Measurements from ENCODE around the gene SGIP1. TPM values are rescaled to one million over a fixed set of nuclear protein-coding genes. Genes with fewer than 3 reads are reported as not detected.

Gene SGIP1
- total RNA-seq, 3 donors from 2014 or later, result 3.1 to 6.6 (median 3.5) TPM

DNA sequence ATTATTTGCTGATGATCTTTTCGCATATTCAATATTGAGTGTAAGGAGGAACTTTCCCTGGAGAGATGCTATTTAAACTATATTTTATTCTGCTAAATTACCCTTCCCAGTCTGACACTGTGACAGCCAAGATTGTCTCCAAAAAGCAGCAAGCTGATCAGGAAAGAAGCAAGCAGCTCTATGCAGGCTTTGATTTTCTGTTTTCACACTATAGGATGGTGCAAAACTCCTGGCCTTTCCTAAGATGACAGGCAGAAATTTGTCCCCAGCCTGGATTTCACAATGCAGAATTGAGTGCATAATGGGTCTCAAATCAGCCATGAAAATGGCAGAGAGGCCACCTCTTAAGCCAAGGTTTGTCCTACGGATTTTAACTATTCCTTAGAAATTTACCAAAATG, 1.1 kb downstream of the SGIP1 start:
- H3K4me3 ChIP-seq, result no peak overlapping the region
- intact Hi-C loops (cut with DNase I; ENCODE audit: low total_unique reads), result no loop called here
- no peaks in the 10 kb centered on the region for H3K27me3 ChIP-seq
- no peaks in the 10 kb centered on the region for H3K36me3 ChIP-seq
- H3K27ac ChIP-seq, result no peak overlapping the region
- no peak for DNase-seq (ENCODE audit: low spot score in 2 of 2)
- TF ChIP-seq POLR2A (IDR thresholded peaks at IDR 0.05) (no peak), POLR2AphosphoS5 (IDR thresholded peaks at IDR 0.05) (no peak)
- TF ChIP-seq, protein P1, sequence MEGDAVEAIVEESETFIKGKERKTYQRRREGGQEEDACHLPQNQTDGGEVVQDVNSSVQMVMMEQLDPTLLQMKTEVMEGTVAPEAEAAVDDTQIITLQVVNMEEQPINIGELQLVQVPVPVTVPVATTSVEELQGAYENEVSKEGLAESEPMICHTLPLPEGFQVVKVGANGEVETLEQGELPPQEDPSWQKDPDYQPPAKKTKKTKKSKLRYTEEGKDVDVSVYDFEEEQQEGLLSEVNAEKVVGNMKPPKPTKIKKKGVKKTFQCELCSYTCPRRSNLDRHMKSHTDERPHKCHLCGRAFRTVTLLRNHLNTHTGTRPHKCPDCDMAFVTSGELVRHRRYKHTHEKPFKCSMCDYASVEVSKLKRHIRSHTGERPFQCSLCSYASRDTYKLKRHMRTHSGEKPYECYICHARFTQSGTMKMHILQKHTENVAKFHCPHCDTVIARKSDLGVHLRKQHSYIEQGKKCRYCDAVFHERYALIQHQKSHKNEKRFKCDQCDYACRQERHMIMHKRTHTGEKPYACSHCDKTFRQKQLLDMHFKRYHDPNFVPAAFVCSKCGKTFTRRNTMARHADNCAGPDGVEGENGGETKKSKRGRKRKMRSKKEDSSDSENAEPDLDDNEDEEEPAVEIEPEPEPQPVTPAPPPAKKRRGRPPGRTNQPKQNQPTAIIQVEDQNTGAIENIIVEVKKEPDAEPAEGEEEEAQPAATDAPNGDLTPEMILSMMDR (IDR thresholded peaks at IDR 0.05), result no peak
- H3K9me3 ChIP-seq, result no peaks in the 10 kb centered on the region
- no peaks in the 10 kb centered on the region for H3K4me1 ChIP-seq

- TF ChIP-seq POLR2AphosphoS5 (IDR thresholded peaks at IDR 0.05), result no peak
- TF ChIP-seq POLR2A (IDR thresholded peaks at IDR 0.05), result no peak
- TF ChIP-seq, protein P1 (IDR thresholded peaks at IDR 0.05), result no peak
- intact Hi-C loops (cut with DNase I; ENCODE audit: low total_unique reads), result no loop called here
- Histone ChIP-seq H3K27me3 (no peaks in the 10 kb centered on the region), H3K4me1 (no peaks in the 10 kb centered on the region), H3K4me3 (no peak overlapping the region), H3K27ac (no peak overlapping the region), H3K36me3 (no peaks in the 10 kb centered on the region), H3K9me3 (no peaks in the 10 kb centered on the region)
- no peak for DNase-seq (ENCODE audit: low spot score in 2 of 2)
Measured at GRCh38 chr1:66535853-66536252, 1.9 kb downstream of the SGIP1 start.

DNA sequence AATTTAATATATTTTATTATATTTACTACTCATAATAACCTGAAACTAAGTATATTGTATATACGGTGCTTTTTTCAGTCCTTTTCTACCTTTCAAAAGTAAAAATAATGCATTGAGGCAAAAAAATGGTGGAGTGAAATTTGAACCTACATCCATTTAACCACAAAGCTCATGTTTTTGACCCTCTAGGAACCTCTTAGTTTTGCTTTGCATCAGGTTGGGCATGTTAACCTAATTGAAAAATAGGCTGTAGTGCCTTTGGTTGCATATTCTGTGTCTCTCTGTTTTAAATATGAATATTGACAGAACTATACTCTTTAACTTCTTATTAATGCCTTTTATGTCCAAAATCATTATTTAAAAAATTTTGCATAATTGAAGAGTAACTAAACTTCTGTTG, 3.8 kb downstream of the SGIP1 start:
- DNase-seq (ENCODE audit: low spot score in 2 of 2), result no peak
- Histone ChIP-seq H3K9me3 (no peaks in the 10 kb centered on the region), H3K4me1 (no peaks in the 10 kb centered on the region), H3K27ac (no peak overlapping the region), H3K27me3 (no peaks in the 10 kb centered on the region), H3K36me3 (no peaks in the 10 kb centered on the region), H3K4me3 (no peak overlapping the region)
- intact Hi-C loops (cut with DNase I; ENCODE audit: low total_unique reads), result no loop called here
- TF ChIP-seq POLR2AphosphoS5 (IDR thresholded peaks at IDR 0.05), result no peak
- TF ChIP-seq, protein P1 (IDR thresholded peaks at IDR 0.05), result no peak

GRCh38 chr1:66539491-66539890, 5.5 kb downstream of the SGIP1 start:
- no peak for TF ChIP-seq POLR2A (IDR thresholded peaks at IDR 0.05)
- TF ChIP-seq, protein P1 (IDR thresholded peaks at IDR 0.05), result no peak
- TF ChIP-seq POLR2AphosphoS5 (IDR thresholded peaks at IDR 0.05), result no peak
- H3K9me3 ChIP-seq, result no peaks in the 10 kb centered on the region
- no peaks in the 10 kb centered on the region for H3K36me3 ChIP-seq
- H3K27ac ChIP-seq, result no peak overlapping the region
- intact Hi-C loops (cut with DNase I; ENCODE audit: low total_unique reads), result no loop called here
- H3K27me3 ChIP-seq, result no peaks in the 10 kb centered on the region
- H3K4me3 ChIP-seq, result no peak overlapping the region
- DNase-seq (ENCODE audit: low spot score in 2 of 2), result no peak
- no peaks in the 10 kb centered on the region for H3K4me1 ChIP-seq

DNA sequence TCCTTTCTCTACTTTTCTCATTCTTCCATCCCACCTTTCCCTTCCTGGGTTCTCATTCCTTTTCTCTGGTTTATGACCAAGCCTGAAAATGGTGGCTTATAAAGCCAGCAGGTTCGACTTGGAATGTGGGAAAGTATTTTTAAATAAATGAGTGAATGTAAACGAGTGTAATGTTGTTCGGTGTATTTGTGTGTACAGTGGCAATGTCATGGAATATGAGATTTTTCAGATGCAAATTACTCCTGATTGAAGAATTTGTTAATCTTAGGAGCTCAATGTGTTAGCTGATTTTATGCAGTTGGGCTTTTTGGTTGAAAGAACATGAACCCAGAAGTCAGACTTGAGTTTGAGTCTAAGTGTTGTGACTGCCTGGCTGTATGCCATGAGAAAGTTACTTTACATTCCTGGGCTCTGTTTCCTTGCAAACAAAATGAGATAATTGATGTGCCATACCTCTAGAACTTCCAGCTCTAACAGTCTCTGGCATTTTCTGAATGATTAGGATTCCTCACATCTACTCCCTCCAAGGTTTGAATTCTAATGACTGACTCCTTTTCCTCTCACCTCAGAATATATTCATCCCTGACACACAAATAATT, 6.6 kb downstream of the SGIP1 start:
- TF ChIP-seq POLR2AphosphoS5 (IDR thresholded peaks at IDR 0.05) (no peak), POLR2A (IDR thresholded peaks at IDR 0.05) (no peak)
- TF ChIP-seq, protein P1 (IDR thresholded peaks at IDR 0.05), result no peak
- H3K9me3 ChIP-seq, result no peaks in the 10 kb centered on the region
- intact Hi-C loops (cut with DNase I; ENCODE audit: low total_unique reads), result no loop called here
- H3K36me3 ChIP-seq, result no peaks in the 10 kb centered on the region
- DNase-seq (ENCODE audit: low spot score in 2 of 2), result no peak
- no peaks in the 10 kb centered on the region for H3K27me3 ChIP-seq
- no peak overlapping the region for H3K4me3 ChIP-seq
- no peaks in the 10 kb centered on the region for H3K4me1 ChIP-seq
- no peak overlapping the region for H3K27ac ChIP-seq
